Brain microvascular endothelial cell (primary cell): ENCODE results near the gene MYOM1.
A peak's percentile ranks its signal among the peaks of the same experiment; 100 is the strongest.

Source experiments
- DNase-seq: peaks from one replicate; pipeline ENCODE4 v3.0.0-alpha.2; 2020
- H3K27ac ChIP-seq: fragments of 250-450 bp; sonication (Bioruptor Pico); 2 replicates; pipeline ENCODE4 v1.5.1; 2020; ENCODE audit warnings: mild to moderate bottlenecking, moderate library complexity
- H3K27me3 ChIP-seq: fragments of 250-450 bp; sonication (Bioruptor Pico); replicated peaks from 2 replicates; pipeline ENCODE4 v1.5.1; 2020; ENCODE audit warnings: mild to moderate bottlenecking
- H3K36me3 ChIP-seq: fragments of 250-450 bp; sonication (Bioruptor Pico); replicated peaks from 2 replicates; pipeline ENCODE4 v1.5.1; 2020; ENCODE audit warnings: mild to moderate bottlenecking
- H3K4me3 ChIP-seq: 2 replicates; pipeline ENCODE4 v1.5.1; 2011; ENCODE audit warnings: low read depth, mild to moderate bottlenecking, control low read depth, low read length, moderate library complexity
- CTCF ChIP-seq: IDR thresholded peaks from 2 replicates; pipeline ENCODE4 v1.5.1; 2011; ENCODE audit warnings: low read depth, mild to moderate bottlenecking, moderate library complexity, low read length, control low read depth, inconsistent platforms; ENCODE audit errors: missing control alignments
- in situ Hi-C: cut with HindIII; loops from 2 replicates; pipeline ENCODE4 v1.10.0; 2017; ENCODE audit warnings: low sequenced_read_pairs, low pct_ligation_motif_present

The MYOM1 gene

GRCh38 chr18:3214855-3215637 lies 4.7 kb downstream of the MYOM1 start:
- Histone ChIP-seq H3K4me3 (no peak overlapping the region), H3K27ac (no peak overlapping the region), H3K36me3 (no peaks in the 10 kb centered on the region), H3K27me3 (no peaks in the 10 kb centered on the region)
- in situ Hi-C loops, result no loop called here
- TF ChIP-seq CTCF, result no peak
- DNase-seq, result no peak

- Histone ChIP-seq H3K4me3 (no peak overlapping the region), H3K27ac (no peak overlapping the region), H3K27me3 (no peaks in the 10 kb centered on the region), H3K36me3 (no peaks in the 10 kb centered on the region)
- in situ Hi-C loops, result no loop called here
- peak; percentile 52 for DNase-seq
- no peak for TF ChIP-seq CTCF
Observed at GRCh38 chr18:3213300-3214059, 6.3 kb downstream of the MYOM1 start.

- Histone ChIP-seq H3K27ac (no peak overlapping the region), H3K4me3 (no peak overlapping the region), H3K36me3 (no peaks in the 10 kb centered on the region), H3K27me3 (no peaks in the 10 kb centered on the region)
- in situ Hi-C loops, result no loop called here
- no peak for TF ChIP-seq CTCF
- no peak for DNase-seq
Observed at GRCh38 chr18:3212657-3213056, 7.1 kb downstream of the MYOM1 start.

GRCh38 chr18:3211236-3211992 lies 8.4 kb downstream of the MYOM1 start:
- DNase-seq, result peak; percentile 9
- H3K27ac ChIP-seq, result no peak overlapping the region
- no peaks in the 10 kb centered on the region for H3K27me3 ChIP-seq
- H3K4me3 ChIP-seq, result no peak overlapping the region
- in situ Hi-C loops, result no loop called here
- H3K36me3 ChIP-seq, result no peaks in the 10 kb centered on the region
- TF ChIP-seq CTCF, result no peak

- no peak for DNase-seq
- no peaks in the 10 kb centered on the region for H3K27me3 ChIP-seq
- no peaks in the 10 kb centered on the region for H3K36me3 ChIP-seq
- TF ChIP-seq CTCF, result no peak
- H3K27ac ChIP-seq, result no peak overlapping the region
- in situ Hi-C loops, result no loop called here
- H3K4me3 ChIP-seq, result no peak overlapping the region
Observed at GRCh38 chr18:3209859-3210569, 9.8 kb downstream of the MYOM1 start.
